GM18520 (cell line): ENCODE results near the gene LOC128125822.
A peak's percentile ranks its signal among the peaks of the same experiment; 100 is the strongest.

Source experiments
- ATAC-seq: cut with Tn5 transposase; IDR thresholded peaks from one replicate; pipeline ENCODE4 v1.9.1; 2021; ENCODE audit not compliant: unreplicated experiment

LOC128125822 gene

DNA sequence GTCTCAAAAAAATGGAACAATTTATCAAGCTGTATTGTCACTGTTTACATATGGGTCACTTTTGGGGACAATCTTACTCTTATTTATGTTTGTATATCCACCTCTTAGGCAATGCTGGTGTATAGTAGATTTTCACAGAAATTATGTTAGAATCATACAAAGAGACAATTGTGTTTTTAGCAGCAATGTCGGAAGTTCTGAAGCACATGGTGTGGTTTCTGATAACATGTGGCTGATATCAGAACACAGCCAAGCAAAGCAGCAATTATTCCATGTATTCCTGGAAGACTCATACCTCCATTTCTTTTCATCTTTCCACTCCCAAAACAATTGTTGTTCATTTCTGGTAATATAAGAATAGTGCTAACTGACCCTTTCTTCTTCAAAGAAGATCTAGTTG lies 17.5 kb upstream of the LOC128125822 start:
- ATAC-seq: no peak

DNA sequence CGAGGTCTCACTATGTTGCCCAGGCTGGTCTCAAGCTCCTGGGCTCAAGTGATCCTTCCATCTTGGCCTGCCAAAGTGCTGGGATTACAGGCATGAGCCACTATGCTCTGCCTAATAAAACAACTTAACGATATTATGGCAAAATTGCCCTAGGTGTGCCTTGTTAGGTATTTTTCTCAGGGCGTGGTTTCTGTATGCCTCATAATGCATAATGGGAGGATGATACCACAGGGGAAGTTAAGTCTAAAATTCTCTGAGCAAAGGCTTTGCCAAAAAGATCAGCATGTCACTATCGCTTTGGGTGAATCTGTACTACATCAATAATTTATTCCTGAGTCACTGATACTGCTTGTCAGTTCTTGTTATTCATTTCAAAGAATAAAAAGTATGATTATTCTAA lies 15.9 kb upstream of the LOC128125822 start:
- ATAC-seq: no peak

DNA sequence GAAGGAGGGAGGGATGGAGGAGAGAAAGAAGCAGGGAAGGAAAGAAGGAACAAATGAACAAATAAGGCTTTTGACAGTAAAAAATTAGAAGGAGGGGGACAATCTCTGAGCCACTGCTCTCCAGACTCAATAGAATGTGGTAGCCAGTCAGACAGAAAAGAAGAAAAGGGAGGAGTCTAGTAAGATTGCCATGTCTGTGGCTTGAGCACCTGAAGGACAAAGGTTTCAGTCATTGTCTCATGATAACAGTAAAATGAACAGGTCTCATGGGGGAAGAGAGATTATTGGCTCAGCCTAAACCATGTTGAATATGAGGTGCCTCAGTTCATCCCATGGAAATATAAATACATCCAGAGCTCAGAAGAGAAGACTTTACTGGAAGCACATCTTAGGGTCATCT lies 14.0 kb upstream of the LOC128125822 start:
- ATAC-seq: peak; percentile 67

DNA sequence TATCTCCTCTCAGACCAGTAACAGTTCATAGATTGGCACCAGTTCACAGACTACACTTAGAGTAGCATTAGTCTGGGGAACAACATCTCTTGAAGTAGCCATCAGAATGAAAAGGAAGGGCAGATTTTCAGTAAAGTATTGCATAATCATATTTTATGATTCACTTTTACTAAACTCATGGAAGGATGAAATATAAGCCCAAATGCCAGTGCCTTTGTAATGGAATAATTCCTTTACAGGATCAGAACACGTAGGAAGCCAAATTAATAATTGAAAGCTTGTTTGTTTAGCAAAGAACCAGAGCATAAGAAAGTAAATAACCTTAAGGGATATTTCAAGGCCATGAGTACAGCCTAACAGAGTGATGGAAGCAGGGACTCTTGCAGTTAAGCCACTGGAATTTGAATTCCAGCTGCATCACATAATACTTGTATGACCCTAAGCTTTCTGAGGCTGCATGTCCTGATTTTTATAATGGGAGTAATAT lies 11.4 kb upstream of the LOC128125822 start:
- no peak for ATAC-seq

DNA sequence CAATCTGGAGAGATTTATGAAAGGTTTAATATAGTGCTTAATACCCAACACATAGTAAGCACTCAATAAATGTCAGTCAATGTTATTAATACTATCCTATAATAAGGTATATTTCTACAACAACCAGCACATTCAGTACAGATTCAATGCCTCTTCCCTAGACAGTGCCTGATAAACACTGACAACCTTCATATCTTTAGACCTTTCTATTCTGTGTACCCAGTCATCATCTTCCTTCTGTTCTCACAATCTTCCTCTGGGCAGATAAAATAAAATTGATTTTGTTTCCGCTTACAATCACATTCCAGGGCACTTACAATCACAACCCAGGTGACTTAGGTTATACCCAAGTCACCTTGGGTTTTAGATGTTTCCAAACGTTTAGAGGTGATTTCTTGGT lies 11.0 kb upstream of the LOC128125822 start:
- ATAC-seq: no peak

DNA sequence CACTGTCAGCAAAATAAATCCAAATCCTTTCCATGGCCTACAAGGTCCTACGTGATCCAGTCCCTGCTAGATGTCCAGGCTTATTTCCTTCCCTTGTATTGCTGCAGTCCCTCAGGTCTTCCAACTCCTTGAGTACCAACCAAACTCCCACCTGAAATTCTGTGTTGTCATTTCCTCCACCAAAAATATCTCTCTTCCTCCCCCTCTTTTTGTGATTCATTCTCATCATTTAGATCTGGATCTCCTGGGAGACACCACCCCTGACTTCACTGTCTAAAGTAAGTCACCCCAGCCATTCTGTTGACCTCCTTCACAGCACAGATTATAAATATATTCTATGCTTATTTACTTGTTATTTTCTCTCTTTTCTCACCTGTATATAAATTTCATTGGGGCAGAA lies 9.0 kb upstream of the LOC128125822 start:
- no peak for ATAC-seq

DNA sequence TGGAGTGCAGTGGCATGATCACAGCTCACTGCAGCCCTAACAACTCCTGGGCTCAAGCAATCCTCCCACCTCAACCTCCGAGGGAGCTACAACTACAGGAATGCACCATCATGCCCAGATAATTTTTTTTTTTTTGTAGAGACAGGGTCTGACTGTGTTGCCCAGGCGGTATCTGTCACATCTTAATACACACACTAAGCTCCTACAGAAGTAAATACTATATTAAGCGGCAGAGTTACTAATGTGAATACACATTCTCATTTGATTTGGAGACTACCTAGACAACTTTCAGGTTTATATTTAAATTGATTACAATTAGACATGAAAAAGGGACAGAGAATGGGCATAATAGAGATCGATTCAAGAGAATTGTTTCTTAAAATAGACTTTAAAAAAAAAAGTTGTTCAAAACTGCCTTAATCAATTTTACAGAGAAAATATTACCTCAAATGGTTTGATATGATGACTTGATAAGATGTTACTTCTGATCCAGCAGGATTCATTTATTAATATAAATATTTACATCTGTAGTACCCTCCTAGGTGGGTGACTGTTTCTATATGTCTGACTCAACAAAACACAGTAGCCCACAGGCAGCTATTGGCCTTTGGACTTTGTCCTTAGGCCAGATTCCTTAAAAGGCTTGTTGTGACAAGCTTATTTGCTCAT lies 7.1 kb upstream of the LOC128125822 start:
- ATAC-seq: no peak

DNA sequence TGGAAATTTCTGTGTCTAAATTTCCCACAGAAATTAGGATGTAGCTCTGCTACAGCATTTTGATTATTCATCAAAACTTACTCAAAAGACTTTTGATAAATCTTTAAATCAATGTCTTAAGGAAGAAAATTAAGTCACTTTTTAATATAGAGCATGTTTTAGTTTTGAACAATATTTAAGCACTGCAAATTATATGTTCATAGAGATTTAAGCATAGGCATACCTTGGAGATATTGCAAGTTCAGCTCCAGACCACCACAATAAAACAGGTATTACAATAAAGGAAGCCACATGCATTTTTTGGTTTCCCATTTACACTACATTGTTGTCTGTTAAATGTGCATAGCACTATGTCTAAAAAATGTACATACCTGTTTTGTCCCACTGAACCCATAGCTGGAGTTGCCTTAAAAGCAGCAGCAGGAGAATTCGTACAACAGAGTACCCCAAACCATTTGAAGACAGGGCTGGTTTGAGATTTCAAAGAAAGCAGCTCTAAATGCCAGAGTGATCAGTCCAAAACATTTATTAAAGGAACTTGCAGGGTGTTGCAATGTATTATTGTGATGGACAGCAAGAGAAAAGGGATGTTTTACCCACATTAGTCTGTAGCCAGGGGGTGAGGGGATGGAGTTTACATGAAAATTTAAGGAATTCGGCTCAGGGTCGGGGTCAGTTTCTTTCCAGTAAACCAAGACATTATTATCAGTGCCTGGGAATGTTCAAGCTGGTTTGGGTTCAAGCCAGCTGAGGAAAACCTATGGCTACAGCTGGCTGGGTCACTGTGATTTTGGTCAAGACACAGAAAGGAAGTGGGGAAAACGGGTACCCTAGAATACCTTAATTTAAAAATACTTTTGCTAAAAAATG lies 6.3 kb upstream of the LOC128125822 start:
- ATAC-seq: no peak

DNA sequence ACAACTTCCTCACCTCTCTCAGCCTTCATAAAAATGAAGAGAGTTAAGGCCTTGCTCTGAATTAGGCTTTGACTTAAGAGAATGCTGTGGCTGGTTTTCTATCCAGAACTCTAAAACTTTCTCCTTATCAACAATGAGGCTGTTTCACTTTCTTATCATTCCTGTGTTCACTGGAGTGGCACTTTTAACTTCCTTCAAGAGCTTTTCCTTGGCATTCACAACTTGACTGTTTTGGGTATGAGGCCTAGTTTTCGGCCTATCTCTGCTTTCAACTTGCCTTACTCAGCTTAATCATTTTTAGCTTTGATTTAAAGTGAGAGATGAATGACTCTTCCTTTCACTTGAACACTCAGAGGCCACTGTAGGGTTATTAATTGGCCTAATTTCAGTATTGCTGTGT lies 4.3 kb upstream of the LOC128125822 start:
- ATAC-seq: no peak

DNA sequence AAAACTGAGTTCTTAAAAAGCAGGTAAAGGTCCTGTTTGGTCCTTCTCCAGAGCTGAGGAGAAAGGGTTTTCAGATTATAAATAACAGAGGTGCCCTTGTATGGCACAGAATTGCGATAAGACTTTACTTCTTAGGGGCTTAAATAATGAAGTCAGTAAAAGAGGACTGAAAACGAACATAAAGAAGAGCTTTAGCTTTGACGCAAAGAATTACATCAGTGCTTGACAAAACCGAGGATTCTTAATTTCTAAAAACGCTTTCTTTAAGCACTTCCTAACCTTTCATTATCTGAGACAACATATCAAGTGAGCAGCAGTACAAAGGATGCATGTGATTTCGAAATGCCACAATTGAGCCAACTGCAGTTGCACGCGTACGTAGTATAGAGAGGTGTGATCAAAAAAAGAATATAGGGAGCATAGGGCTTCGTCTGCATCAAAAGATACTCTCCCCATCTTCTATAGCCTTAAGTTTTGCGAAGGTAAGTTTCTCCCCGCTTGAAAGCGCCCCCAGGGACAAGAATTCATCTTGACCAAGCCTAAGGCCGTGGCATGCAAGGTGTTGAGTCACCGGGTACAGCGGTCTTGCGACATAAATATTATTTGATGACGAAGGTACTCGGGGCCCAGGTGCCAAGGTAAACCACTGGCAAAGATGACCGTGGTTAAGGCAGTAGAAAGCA lies 778 bp upstream of the LOC128125822 start:
- no peak for ATAC-seq

DNA sequence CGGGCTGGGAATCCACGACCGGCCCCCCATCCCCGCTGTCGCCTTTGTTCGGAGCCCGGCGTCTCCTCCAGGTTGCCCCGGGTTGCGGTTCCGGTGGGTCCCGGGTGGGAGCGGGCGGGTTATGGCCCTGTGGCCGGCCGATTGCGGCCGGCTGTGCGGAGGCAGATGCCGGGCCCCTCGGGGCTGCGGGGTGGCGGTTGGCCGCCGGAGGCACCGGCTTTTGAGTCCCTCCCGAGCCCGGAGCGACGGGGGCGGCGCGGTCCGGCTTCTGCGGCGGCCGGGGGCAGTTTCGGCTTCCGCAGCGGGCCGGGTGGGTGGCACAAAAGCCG lies 431 bp downstream of the LOC128125822 start:
- no peak for ATAC-seq

DNA sequence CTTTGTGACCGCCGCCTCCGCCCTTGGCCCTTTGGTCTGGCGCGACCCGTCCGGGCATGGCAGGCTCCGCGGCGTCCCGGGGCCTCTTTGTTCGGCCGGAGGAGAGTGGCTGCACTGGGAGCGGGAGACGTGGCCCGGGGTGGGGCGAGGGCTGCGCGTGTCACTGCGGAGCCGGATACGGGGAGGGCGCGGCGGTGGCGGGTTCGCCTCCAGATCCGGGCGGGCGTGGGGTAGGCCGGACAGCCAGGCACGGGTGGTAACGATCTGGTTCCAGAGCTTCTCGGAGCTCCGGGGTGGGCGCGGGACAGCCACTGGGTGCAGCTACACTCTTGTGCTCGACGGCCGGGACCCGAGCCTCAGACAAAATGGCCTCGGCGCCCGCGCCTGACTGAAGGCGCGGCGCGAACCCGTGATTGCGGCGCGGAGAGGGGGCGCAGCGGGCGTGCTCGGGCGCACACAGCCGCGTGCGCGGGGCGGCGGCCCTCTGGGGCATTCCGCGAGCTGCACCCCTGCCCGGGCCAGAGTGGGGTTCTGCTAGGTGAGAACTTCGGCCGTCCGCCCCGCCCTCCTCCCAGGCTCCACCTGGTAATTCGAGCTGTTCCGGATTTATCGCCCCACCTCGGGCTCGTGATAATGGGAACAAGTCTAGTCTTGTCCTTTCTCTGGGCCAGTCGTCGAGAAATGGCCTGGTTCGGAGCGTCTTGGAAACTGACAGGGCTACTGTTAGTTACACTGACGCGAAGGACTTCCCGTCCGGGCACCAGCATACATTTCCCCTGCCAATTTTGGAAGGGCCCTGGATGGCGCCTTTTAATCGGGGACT lies 1.0 kb downstream of the LOC128125822 start:
- peak; percentile 37 for ATAC-seq

DNA sequence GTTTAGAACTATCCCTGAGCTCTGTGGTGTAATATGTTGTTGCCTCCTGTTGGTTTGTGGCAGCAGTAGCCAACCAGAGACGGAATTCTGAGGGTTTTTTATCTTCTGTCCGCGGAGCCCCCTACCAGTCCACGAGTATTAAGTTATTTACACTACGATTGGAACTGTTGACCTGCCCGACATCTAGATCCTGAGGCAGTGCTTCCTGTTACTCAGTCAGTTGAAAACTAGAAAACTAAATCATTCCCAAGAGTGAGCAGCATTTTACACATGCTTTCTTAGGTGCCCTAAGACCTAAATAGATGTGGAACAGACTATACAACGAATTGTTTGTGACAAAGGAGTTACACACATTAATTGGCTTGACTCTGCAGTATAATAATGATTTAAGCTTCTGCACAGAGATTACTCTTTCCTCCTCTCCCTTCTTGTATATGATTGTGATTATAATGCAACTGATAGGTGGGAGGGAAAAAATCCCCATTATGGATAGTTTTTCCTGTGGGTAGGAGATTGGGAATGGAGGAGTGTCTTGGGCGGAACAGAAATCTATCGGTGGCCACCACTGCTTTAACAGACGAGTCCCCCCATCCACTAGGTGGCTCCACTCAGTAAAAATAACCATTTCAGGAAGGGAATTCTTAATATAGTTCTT lies 1.7 kb downstream of the LOC128125822 start:
- no peak for ATAC-seq

DNA sequence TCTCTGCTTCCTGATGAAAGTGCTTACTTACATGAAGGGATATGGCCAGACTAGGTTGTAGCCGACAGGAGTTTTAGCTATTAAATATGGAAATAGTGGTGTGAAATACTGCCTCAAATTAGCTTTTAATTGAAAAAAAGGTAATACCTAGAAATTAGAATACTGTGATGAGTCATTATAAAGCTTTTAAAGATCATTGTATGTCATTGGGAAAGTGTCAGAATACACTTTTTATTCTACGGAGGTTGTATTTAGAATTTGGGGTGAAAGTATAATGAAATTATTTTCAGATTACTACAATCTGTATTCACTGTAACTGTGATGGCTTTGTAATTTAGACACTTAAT lies 2.2 kb downstream of the LOC128125822 start:
- ATAC-seq: no peak

DNA sequence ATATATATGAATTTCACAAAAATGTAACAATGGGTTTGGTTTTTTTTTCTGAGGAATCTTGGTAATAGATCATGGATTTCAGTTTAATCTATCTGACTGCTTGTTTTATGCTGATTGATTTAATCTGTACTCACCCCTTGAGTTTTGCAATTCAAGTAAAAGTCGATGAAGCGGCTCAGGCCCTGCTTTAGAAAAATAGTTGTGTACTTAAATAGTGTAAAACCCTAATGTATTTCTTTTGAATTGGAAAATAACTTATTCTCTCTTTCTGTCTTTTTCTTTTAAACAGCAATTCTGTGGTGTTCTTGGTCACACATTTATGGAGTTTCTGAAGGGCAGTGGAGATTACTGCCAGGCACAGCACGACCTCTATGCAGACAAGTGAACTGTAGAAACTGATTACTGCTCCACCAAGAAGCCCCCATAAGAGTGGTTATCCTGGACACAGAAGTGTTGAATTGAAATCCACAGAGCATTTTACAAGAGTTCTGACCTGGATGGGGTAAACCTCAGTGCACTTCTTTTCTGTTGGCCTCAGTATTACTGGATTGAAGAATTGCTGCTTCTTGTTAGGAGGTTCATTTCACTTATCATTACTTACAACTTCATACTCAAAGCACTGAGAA lies 4.0 kb downstream of the LOC128125822 start:
- ATAC-seq: no peak

DNA sequence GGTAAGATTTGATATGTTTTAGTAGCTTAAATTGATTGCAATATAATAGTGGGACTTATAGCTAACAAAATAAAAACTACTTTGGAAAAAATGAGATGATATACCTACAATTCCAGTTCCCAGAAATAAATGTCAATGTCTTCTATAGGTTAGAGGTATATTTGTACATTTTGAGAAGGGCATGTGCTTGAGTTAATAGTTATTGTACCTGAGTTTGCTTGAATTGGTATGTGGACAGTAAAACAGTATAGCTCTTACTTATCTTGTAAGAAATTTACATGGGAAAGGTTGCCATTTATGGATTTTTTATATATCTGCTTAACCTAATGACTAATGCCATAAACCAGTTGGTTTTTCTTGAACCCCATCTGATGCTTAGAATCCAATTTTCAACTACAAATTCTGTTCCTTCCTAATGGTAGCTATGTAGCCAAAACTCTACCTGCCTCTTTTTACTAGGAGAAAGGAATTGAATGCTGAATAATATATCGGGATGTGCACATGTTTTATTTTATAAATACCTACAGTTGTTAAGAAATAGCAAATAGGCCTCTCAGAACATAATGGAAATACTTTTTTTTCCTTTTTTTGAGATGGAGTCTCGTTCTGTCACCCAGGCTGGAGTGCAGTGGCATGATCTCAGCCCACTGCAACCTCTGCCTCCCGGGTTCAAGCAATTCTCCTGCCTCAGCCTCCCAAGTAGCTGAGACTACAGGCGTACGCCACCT lies 4.9 kb downstream of the LOC128125822 start:
- no peak for ATAC-seq

DNA sequence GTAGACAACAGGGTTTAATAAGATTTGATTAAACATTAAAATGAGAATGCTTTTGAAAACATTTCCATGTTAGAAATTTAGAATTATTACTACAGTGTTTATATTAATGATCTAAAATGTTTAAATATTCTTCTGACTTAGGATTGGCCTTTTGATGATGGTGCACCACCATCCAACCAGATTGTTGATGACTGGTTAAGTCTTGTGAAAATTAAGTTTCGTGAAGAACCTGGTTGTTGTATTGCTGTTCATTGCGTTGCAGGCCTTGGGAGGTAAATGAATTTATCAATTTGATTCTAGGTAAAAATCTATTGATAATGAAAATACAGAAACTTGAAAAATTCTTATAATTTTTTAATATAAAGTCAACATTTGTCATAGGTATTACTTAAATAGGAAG lies 6.5 kb downstream of the LOC128125822 start:
- no peak for ATAC-seq

DNA sequence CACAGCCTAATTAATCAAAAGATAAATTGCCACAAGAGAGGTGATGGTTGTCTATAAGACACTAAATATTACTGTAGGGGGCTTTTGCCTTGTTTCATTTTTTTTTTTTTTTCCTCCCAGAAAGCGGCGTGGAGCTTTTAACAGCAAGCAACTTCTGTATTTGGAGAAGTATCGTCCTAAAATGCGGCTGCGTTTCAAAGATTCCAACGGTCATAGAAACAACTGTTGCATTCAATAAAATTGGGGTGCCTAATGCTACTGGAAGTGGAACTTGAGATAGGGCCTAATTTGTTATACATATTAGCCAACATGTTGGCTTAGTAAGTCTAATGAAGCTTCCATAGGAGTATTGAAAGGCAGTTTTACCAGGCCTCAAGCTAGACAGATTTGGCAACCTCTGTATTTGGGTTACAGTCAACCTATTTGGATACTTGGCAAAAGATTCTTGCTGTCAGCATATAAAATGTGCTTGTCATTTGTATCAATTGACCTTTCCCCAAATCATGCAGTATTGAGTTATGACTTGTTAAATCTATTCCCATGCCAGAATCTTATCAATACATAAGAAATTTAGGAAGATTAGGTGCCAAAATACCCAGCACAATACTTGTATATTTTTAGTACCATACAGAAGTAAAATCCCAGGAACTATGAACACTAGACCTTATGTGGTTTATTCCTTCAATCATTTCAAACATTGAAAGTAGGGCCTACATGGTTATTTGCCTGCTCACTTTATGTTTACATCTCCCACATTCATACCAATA lies 7.8 kb downstream of the LOC128125822 start:
- ATAC-seq: no peak

DNA sequence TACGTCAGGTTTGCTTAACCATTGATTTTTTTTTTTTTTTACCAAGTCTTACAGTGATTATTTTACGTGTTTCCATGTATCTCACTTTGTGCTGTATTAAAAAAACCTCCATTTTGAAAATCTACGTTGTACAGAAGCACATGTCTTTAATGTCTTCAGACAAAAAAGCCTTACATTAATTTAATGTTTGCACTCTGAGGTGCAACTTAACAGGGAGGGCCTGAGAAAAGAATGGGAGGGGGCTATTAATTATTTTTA lies 8.4 kb downstream of the LOC128125822 start:
- no peak for ATAC-seq
